T-helper 1 cell treated with Interleukin-12 subunit alpha and Interleukin-12 subunit beta and Interleukin-4 antibody, amounts not matched to agents 30 μg/mL and 1 μg/mL, for 36 hours (primary cell): ENCODE measurements around the gene SPDYC.
A peak's percentile ranks its signal among the peaks of the same experiment; 100 is the strongest.

Source experiments
- H3K27ac Mint-ChIP-seq: one replicate; pipeline ENCODE4 v1.8.0; 2021; ENCODE audit warnings: mild to moderate bottlenecking, mixed read lengths
- H3K27me3 Mint-ChIP-seq: one replicate; pipeline ENCODE4 v1.8.0; 2021; ENCODE audit warnings: low read depth, mixed read lengths
- H3K36me3 Mint-ChIP-seq: one replicate; pipeline ENCODE4 v1.8.0; 2021; ENCODE audit warnings: low read depth, mixed read lengths
- H3K4me1 Mint-ChIP-seq: one replicate; pipeline ENCODE4 v1.8.0; 2021; ENCODE audit warnings: low read depth, mixed read lengths
- H3K4me3 Mint-ChIP-seq: one replicate; pipeline ENCODE4 v1.8.0; 2021; ENCODE audit warnings: mild to moderate bottlenecking, moderate library complexity, mixed read lengths
- H3K9me3 Mint-ChIP-seq: one replicate; pipeline ENCODE4 v1.8.0; 2021; ENCODE audit warnings: mixed read lengths

The SPDYC gene

DNA sequence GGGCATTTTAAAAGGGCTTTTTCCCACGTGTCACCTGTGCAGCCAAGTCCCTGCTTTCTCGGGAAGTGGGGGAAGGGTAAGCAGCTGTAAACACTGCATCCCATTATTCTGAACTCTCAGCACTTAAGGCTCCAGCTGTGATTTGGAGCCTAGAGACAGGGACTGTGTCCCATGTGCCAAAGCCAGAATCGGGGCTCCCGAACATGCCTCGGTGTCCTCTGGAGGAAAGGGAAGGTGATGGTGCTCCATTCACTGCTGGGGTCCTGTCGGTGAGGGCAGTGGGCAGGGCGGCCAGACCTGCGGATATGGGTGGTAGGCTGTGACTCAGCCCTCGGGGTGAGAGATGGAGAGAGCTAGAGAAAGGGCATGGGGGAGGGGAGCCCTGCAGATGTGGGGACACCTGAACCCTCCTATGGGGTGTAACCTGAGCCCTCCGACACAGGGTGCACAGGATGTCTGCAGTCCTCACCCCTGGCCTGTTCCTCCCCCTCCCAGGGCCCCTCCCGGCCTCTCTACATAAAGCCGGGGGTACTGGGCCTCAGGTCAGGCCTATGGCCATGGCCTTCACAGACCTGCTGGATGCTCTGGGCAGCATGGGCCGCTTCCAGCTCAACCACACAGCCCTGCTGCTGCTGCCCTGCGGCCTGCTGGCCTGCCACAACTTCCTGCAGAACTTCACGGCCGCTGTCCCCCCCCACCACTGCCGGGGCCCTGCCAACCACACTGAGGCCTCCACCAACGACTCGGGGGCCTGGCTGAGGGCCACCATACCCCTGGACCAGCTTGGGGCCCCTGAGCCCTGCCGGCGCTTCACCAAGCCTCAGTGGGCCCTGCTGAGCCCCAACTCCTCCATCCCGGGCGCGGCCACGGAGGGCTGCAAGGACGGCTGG lies 43.5 kb downstream of the SPDYC start:
- H3K36me3 Mint-ChIP-seq: peaks cover 13% of the 10 kb centered on the region
- H3K27me3 Mint-ChIP-seq: no peaks in the 10 kb centered on the region
- no peak overlapping the region for H3K27ac Mint-ChIP-seq
- H3K4me1 Mint-ChIP-seq: peaks cover 13% of the 10 kb centered on the region
- H3K9me3 Mint-ChIP-seq: no peaks in the 10 kb centered on the region
- no peak overlapping the region for H3K4me3 Mint-ChIP-seq

- peaks cover 7% of the 10 kb centered on the region for H3K36me3 Mint-ChIP-seq
- H3K4me1 Mint-ChIP-seq: peaks cover 10% of the 10 kb centered on the region
- no peaks in the 10 kb centered on the region for H3K9me3 Mint-ChIP-seq
- no peak overlapping the region for H3K27ac Mint-ChIP-seq
- H3K27me3 Mint-ChIP-seq: no peaks in the 10 kb centered on the region
- no peak overlapping the region for H3K4me3 Mint-ChIP-seq
Observed at GRCh38 chr11:65214212-65214845, 44.3 kb downstream of the SPDYC start.

DNA sequence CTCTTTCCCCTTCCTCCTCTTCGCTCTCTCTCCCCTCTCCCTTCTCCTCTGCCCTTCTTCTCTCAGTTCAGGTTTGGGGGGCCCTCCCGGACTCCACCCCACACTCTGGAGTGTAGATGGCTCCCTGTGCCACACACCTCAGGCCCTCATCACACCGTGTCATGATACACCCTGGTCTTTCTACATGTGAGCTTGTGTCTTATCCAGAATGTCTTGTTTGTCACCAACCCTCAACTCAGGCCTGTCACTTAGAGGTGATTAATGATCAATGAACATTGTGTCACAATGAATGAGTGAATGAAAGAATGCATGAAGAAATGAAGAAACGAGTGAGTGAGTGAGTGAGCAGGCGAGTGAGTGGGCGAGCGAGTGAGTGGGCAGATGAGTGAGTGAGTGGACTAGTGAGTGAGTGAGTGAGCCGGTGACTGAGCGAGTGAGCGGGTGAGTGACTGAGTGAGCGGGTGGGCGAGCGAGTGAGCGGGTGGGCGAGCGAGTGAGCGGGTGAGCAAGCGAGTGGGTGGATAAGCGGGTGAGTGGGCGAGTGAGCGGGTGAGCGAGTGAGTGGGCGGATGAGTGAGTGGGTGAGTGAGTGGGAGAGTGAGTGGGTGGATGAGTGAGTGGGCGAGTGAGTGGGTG lies 45.5 kb downstream of the SPDYC start:
- H3K4me3 Mint-ChIP-seq: peak overlapping the region; percentile 36
- no peaks in the 10 kb centered on the region for H3K9me3 Mint-ChIP-seq
- H3K4me1 Mint-ChIP-seq: peaks cover 13% of the 10 kb centered on the region
- H3K36me3 Mint-ChIP-seq: peaks cover 5% of the 10 kb centered on the region
- H3K27ac Mint-ChIP-seq: peak overlapping the region; percentile 77
- H3K27me3 Mint-ChIP-seq: no peaks in the 10 kb centered on the region

DNA sequence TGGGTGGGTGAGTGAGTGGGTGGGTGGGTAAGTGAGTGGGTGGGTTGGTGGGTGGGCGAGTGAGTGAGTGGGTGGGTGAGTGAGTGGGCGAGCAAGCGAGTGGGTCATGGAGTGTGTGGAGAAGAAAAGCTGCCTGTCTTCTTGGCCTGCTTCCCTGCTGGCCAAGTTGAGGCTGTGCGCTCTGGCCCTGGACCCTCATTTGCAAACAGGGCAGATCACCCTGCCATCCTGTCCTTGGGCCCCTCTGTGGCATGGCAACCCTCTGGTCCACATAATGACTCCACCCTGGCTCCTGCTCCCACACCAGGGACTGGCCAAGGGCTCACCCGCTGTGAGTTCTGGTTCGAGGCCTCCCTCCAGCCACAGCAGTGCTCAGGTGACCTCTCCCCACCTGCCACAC lies 46.8 kb downstream of the SPDYC start:
- Mint-ChIP-seq H3K9me3 (no peaks in the 10 kb centered on the region), H3K4me1 (peaks cover 13% of the 10 kb centered on the region), H3K27ac (no peak overlapping the region), H3K4me3 (no peak overlapping the region), H3K27me3 (no peaks in the 10 kb centered on the region), H3K36me3 (peaks cover 5% of the 10 kb centered on the region)

GRCh38 chr11:65217441-65218423 lies 47.7 kb downstream of the SPDYC start:
- no peak overlapping the region for H3K4me3 Mint-ChIP-seq
- peaks cover 5% of the 10 kb centered on the region for H3K36me3 Mint-ChIP-seq
- H3K9me3 Mint-ChIP-seq: no peaks in the 10 kb centered on the region
- peaks cover 13% of the 10 kb centered on the region for H3K4me1 Mint-ChIP-seq
- no peaks in the 10 kb centered on the region for H3K27me3 Mint-ChIP-seq
- no peak overlapping the region for H3K27ac Mint-ChIP-seq

DNA sequence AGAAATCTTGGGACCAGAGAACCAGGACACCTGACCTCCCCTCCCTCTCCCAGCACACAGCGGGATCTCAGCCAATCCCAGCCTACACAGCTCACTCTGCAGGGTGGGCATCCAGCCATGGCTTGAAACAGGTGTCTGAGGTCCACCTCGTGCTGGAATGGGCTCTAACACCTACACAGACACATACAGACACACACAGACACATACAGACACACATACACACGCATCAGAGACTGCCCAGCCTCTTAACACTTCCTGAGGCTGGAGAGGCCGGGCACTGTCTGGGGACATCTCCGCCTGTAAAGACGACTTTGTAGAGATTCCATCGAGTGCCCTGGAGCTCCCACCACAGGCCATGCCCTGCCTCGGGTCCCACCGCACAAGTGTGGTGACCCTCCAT lies 48.4 kb downstream of the SPDYC start:
- Mint-ChIP-seq H3K27me3 (peaks cover 4% of the 10 kb centered on the region), H3K9me3 (no peaks in the 10 kb centered on the region), H3K36me3 (peaks cover 2% of the 10 kb centered on the region), H3K27ac (no peak overlapping the region), H3K4me3 (no peak overlapping the region), H3K4me1 (peaks cover 10% of the 10 kb centered on the region)

- H3K4me3 Mint-ChIP-seq: no peak overlapping the region
- peaks cover 6% of the 10 kb centered on the region for H3K27me3 Mint-ChIP-seq
- no peak overlapping the region for H3K27ac Mint-ChIP-seq
- H3K36me3 Mint-ChIP-seq: peaks cover 2% of the 10 kb centered on the region
- peaks cover 5% of the 10 kb centered on the region for H3K4me1 Mint-ChIP-seq
- H3K9me3 Mint-ChIP-seq: no peaks in the 10 kb centered on the region
Observed at GRCh38 chr11:65219930-65220213, 49.8 kb downstream of the SPDYC start.

DNA sequence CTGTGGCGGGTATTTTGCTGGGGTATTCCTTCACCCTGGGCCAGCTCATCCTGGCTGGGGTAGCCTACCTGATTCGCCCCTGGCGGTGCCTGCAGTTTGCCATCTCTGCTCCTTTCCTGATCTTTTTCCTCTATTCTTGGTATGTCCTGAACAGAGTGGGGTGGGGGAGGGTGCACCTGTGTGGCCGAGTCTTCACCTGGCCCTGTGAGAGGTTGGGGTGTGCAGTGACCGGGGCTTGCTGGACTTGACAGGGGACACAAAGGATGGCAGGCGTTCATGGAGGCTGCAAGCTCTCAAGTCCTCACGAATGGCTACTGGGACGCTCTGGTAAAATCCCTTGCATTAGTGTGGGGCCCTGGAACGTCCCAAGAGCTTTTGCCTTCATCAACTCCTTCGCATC lies 51.0 kb downstream of the SPDYC start:
- H3K36me3 Mint-ChIP-seq: no peaks in the 10 kb centered on the region
- no peak overlapping the region for H3K4me3 Mint-ChIP-seq
- H3K27me3 Mint-ChIP-seq: peaks cover 17% of the 10 kb centered on the region
- H3K9me3 Mint-ChIP-seq: no peaks in the 10 kb centered on the region
- H3K4me1 Mint-ChIP-seq: peaks cover 8% of the 10 kb centered on the region
- no peak overlapping the region for H3K27ac Mint-ChIP-seq
